Fibroblast of mammary gland (primary cell): ENCODE measurements around the gene MYO1D.
"Not testable (repeated sequence)": the region's sequence is repeated elsewhere in the genome, so short reads cannot be mapped to it uniquely, and the experiment has no call there.

Source experiments
- DNase-seq: peaks from one replicate; pipeline ENCODE4 v3.0.0-alpha.2; 2010; ENCODE audit warnings: low read depth
- H3K4me3 ChIP-seq: 2 replicates; pipeline ENCODE4 v1.5.1; 2011; ENCODE audit warnings: low read depth, mild to moderate bottlenecking, low read length, moderate library complexity; ENCODE audit not compliant: control insufficient read depth
- CTCF ChIP-seq: conservative IDR thresholded peaks from 2 replicates; pipeline ENCODE4 v1.5.1; 2011; ENCODE audit warnings: low read depth, low read length, inconsistent platforms; ENCODE audit not compliant: control insufficient read depth, insufficient read depth

The MYO1D gene

DNA sequence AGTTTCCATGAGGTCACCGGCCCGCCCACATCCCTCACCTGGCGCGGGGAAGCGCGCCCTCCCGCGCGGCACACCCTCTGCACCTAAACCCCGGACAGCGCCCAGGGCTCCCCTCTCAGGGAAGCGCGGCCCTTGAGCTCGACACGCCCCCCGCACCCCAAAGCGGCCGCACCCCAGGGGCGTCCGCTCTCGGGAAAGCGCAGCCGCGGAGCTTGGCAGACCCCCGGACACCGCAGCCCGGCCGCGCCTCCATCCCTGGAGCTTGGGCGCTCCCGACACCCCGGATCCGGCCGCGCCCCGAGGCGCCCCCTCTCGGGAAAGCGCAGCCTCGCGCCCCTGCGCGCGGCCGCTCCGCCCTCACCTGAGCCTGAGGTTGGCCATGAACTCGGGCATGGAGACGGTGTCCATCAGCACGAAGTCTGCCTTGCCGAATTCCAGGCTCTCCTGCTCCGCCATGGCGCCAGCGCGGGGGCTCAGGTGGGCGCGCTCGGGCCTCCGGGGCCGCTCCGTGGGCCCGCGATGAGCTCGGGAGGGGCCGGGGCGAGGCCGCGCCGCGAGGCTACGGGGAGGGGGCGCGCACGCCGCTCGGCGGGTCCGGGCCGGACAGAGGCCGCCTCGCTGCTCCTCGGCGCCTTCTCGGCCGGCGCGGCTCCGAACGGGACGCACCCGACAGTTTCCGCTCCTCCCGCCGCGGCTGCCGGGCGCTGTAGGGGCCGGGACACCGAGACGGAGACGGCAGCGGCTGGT lies at the start of gene MYO1D:
Gene MYO1D (minus strand): TSS at position 708 of the 747 bp plus-strand sequence. CDS start 252 bp downstream, at position 456.
- no peak for TF ChIP-seq CTCF
- DNase-seq = no peak
- peak within 1 kb of the TSS; percentile 73 for H3K4me3 ChIP-seq

DNA sequence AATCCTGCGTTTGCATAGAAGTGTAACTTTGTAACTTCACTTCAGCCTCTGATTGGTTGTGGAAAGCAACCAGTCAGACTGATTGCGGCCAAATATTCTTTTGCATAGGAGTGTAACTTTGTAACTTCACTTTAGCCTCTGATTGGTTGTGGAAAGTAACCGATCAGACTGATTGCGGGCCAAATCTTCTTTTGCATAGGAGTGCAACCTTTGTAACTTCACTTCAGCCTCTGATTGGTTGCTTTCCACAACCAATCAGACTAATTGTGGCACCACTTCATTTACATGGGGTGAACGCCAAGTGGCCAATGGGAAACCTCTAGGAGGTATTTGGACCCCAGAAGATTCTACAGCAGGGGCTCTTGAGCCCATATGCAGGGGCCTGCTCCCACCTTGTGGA lies 49.3 kb upstream of the MYO1D start:
- no peak for TF ChIP-seq CTCF
- DNase-seq = no peak
- no peak overlapping the region for H3K4me3 ChIP-seq

GRCh38 chr17:32923905-32924304 lies 47.0 kb upstream of the MYO1D start:
- peak; percentile 24 for DNase-seq
- not testable (repeated sequence) for H3K4me3 ChIP-seq

GRCh38 chr17:32921017-32921416 lies 44.1 kb upstream of the MYO1D start:
- no peak for TF ChIP-seq CTCF
- no peak for DNase-seq

DNA sequence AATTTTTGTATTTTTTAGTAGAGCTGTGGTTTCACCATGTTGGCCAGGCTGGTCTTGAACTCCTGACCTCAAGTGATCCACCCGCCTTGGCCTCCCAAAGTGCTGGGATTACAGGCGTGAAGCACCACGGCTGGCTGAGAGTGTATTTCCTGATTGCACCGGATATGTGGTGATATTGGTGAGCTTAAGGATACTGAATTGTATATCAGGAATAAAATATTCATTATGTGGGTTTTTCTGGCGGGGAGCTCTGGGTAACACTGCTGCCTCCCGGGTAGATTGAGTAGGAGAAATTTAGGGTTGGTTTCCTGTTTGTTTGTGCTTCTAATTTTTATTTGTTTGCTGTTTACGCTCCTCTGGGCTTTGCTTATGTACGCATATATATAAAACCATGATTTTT lies 43.4 kb upstream of the MYO1D start:
- no peak for TF ChIP-seq CTCF

More at GRCh38 chr17:32921017-32921416, 44.1 kb upstream of the MYO1D start:
- H3K4me3 ChIP-seq = no peak overlapping the region

GRCh38 chr17:32919876-32920275 lies 43.0 kb upstream of the MYO1D start:
- DNase-seq, H3K4me3 ChIP-seq: not testable (repeated sequence)

More for the DNA sequence above, 43.4 kb upstream of the MYO1D start:
- H3K4me3 ChIP-seq = no peak overlapping the region
- no peak for DNase-seq

DNA sequence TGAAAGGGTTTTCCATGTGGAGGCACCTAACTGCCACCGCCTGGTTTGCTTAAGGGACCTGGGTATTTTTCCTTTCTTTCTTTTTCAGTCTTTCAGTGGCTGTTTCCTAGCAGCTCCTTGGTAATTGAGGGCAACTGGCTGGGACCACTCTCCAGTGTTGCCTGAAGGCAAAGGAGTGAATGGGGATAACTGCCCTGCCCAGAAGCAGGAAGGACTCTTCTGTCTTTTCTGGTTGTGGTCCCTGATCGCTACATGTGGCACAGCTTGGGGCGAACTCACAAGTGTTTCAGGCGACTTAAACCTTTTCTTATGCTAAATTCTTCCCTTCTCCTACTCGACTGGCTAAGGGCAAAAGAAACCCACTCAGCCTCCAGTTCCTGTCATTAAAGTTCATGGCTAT lies 40.9 kb upstream of the MYO1D start:
- no peak for DNase-seq
- H3K4me3 ChIP-seq = no peak overlapping the region
- TF ChIP-seq CTCF = no peak

DNA sequence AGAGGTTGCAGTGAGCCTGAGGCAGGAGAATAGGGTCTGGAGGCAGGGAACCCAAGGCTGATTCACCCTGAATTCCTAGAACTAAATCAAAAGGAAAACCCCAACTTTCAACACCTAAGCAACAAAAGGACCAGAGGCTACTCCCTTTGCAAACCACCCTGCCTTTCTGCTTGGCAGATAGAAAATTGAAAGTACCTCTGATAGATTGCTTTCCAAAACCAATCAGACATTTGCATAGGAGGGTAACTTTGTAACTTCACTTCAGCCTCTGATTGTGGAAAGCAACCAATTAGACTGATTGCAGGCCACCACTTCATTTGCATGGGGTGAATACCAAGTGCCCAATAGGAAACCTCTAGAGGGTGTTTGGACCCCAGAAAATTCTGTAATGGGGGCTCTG lies 40.2 kb upstream of the MYO1D start:
- H3K4me3 ChIP-seq = no peak overlapping the region
- peak; percentile 9 for DNase-seq
- no peak for TF ChIP-seq CTCF
